KMS-11 (cell line): ENCODE results near the gene DNAH1.

Source experiments
- H2AFZ ChIP-seq: fragments of 200-600 bp; sonication (generic); 2 replicates; pipeline ENCODE4 v1.6.1; 2016; ENCODE audit warnings: antibody characterized with exemption, mixed run types, low read depth
- H3K27ac ChIP-seq: fragments of 200-600 bp; sonication (generic); 2 replicates; pipeline ENCODE4 v1.6.1; 2016; ENCODE audit warnings: mild to moderate bottlenecking, mixed run types
- H3K27me3 ChIP-seq: fragments of 200-600 bp; sonication (generic); 2 replicates; pipeline ENCODE4 v1.6.1; 2017; ENCODE audit warnings: mild to moderate bottlenecking, low read depth, mixed run types, moderate library complexity; ENCODE audit not compliant: insufficient read depth
- H3K36me3 ChIP-seq: fragments of 200-600 bp; sonication (generic); 2 replicates; pipeline ENCODE4 v1.6.1; 2017; ENCODE audit warnings: mild to moderate bottlenecking, mixed run types; ENCODE audit not compliant: insufficient read depth
- H3K4me1 ChIP-seq: fragments of 200-600 bp; sonication (generic); 2 replicates; pipeline ENCODE4 v1.6.1; 2016; ENCODE audit warnings: mild to moderate bottlenecking, low read depth, mixed run types; ENCODE audit not compliant: poor library complexity, severe bottlenecking
- H3K4me2 ChIP-seq: fragments of 200-600 bp; sonication (generic); 2 replicates; pipeline ENCODE4 v1.7.0; 2016; ENCODE audit warnings: mild to moderate bottlenecking, mixed run types
- H3K4me3 ChIP-seq: fragments of 200-600 bp; sonication (generic); IDR thresholded peaks from 2 replicates; pipeline ENCODE4 v1.6.1; 2017; ENCODE audit warnings: low read depth, low read length, mixed read lengths; ENCODE audit not compliant: insufficient read depth
- H3K79me2 ChIP-seq: fragments of 200-600 bp; sonication (generic); 2 replicates; pipeline ENCODE4 v1.6.1; 2016; ENCODE audit warnings: low read depth, mixed run types; ENCODE audit not compliant: insufficient read depth
- H3K9ac ChIP-seq: fragments of 200-600 bp; sonication (generic); 2 replicates; pipeline ENCODE4 v1.6.1; 2016; ENCODE audit warnings: mild to moderate bottlenecking, mixed run types
- H4K20me1 ChIP-seq: fragments of 200-600 bp; sonication (generic); 2 replicates; pipeline ENCODE4 v1.6.1; 2016; ENCODE audit warnings: mild to moderate bottlenecking, mixed run types; ENCODE audit not compliant: insufficient read depth
- TF ChIP-seq, protein P1 (sequence below): fragments of 200-600 bp; sonication (generic); conservative IDR thresholded peaks from 2 replicates; pipeline ENCODE4 v1.6.1; 2017; ENCODE audit warnings: low read depth, mild to moderate bottlenecking, antibody characterized with exemption, low read length, moderate library complexity, mixed read lengths

Gene DNAH1

DNA sequence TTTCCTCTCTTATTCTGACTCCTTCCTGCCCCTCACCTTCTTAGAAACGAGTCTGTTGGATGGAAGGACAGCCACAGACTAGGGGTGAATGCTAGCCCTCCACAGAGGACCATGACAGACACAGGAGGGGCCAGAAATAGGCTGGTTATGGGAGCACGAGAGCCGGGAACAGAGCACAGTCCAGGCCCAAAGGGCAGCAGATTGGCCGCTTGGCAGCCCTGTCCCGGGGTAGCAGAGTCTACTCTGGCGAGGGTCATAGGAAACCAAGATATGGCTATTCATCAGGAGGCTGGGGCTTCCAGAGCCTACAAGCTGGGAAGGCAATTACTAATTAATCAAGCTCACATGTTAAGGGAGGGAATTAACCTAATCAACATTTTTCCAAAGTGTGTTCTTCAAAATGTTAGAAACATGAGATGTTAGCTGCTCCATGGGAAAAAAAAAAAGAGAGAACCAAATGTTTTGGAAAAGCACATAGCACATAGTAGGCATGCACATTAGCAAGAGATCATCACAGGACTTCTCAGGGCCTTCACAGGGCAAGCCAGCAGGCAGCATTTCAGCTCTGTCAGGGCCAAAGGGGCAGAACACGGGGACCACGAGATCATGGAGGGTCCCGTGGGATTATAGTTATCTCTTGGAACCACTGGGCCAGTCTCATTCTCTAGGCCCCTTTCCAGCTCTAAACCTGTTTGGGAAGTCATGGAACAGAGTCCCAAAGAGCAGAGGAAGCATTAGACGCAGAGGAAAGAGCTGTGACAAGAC lies 115.5 kb downstream of the DNAH1 start:
- H3K4me2 ChIP-seq: no peak overlapping the region
- no peaks in the 10 kb centered on the region for H3K4me1 ChIP-seq
- no peaks in the 10 kb centered on the region for H4K20me1 ChIP-seq
- no peaks in the 10 kb centered on the region for H3K79me2 ChIP-seq
- no peaks in the 10 kb centered on the region for H3K36me3 ChIP-seq
- no peaks in the 10 kb centered on the region for H3K27me3 ChIP-seq
- H3K9ac ChIP-seq: no peak overlapping the region
- H2AFZ ChIP-seq: no peak overlapping the region
- TF ChIP-seq, protein P1, sequence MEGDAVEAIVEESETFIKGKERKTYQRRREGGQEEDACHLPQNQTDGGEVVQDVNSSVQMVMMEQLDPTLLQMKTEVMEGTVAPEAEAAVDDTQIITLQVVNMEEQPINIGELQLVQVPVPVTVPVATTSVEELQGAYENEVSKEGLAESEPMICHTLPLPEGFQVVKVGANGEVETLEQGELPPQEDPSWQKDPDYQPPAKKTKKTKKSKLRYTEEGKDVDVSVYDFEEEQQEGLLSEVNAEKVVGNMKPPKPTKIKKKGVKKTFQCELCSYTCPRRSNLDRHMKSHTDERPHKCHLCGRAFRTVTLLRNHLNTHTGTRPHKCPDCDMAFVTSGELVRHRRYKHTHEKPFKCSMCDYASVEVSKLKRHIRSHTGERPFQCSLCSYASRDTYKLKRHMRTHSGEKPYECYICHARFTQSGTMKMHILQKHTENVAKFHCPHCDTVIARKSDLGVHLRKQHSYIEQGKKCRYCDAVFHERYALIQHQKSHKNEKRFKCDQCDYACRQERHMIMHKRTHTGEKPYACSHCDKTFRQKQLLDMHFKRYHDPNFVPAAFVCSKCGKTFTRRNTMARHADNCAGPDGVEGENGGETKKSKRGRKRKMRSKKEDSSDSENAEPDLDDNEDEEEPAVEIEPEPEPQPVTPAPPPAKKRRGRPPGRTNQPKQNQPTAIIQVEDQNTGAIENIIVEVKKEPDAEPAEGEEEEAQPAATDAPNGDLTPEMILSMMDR: no peak
- H3K27ac ChIP-seq: no peak overlapping the region
- no peak overlapping the region for H3K4me3 ChIP-seq

DNA sequence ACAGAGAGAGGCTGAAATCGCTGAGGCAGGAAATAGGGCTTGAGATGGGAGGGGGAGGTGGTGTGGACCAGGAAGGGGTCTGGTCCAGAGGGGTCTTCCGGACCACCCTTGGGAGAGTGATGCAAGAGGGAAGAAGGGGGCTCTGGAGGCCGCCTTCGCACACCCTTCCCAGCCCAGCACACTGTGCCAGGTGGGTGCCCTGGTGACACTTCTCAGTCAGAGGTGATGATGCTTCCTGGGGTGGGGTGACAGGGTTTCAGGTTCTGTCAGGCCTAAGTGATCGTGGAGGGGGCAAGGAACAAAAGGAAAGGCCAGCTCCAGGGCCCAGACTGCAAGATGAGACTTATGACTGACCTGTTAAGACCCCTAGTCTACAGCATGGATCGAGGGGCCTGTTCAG lies 116.1 kb downstream of the DNAH1 start:
- Histone ChIP-seq H3K27me3 (no peaks in the 10 kb centered on the region), H2AFZ (no peak overlapping the region), H3K4me2 (no peak overlapping the region), H3K4me3 (no peak overlapping the region), H3K79me2 (no peaks in the 10 kb centered on the region), H3K4me1 (no peaks in the 10 kb centered on the region), H3K9ac (no peak overlapping the region), H3K27ac (no peak overlapping the region), H4K20me1 (no peaks in the 10 kb centered on the region), H3K36me3 (no peaks in the 10 kb centered on the region)
- TF ChIP-seq, protein P1: no peak

DNA sequence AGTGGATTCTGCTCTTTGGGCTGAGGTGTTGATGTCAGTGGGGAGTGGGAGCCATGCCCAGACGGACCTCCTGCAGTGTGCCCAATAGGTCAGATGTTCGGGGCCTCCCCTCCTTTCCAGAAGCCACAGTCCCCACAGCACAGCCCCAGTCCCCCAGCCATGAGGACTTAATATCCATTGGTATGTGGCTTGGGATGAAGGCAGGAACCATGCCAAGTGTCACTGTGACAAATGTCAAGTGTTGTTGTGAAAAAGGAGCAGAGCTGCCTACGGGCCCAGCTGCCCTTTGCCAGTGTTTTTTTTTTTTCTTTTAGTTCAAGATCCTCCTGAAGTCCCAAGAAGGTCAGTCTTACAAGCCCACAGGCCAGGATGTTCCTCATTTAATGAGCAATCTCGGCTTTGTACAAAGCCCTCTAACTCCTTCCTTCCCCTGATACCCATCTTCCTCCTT lies 116.6 kb downstream of the DNAH1 start:
- Histone ChIP-seq H3K4me1 (no peaks in the 10 kb centered on the region), H3K4me2 (no peak overlapping the region), H3K36me3 (no peaks in the 10 kb centered on the region), H3K9ac (no peak overlapping the region), H3K27me3 (no peaks in the 10 kb centered on the region), H3K27ac (no peak overlapping the region), H3K4me3 (no peak overlapping the region), H3K79me2 (no peaks in the 10 kb centered on the region), H4K20me1 (no peaks in the 10 kb centered on the region), H2AFZ (no peak overlapping the region)
- TF ChIP-seq, protein P1: no peak

DNA sequence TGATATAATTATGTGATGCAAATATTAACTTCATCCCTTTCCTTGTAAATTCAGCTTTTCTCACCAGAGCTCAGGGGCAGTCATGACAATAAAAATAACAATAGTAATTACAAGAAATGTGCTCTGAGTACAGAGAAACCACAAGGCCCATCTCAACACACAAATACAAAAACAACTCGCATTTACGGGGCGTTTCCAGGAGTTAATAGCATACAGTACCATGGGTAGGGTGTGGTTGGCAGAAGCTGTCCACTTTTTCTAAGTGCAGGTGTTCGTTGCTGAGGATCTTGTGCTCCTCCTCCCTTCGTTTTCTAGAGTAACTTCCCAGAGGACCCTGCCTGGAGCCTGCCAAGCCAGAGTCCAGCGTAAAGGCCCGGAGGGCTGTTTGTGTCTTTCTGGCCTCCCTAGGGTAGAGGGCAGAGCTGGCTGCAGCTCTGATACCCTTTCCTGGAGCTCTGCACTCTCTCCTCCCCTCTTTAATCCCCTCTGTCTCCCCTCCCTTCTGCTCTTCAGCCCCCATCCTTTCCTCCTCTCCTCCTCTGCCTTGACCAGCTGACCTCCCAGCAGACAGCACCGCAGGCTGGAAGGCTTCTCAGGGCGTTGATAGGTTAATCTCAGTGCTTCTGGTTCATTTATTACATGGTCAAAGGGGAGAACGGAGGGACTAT lies 117.3 kb downstream of the DNAH1 start:
- H3K4me1 ChIP-seq: no peaks in the 10 kb centered on the region
- no peak overlapping the region for H3K4me2 ChIP-seq
- no peaks in the 10 kb centered on the region for H3K36me3 ChIP-seq
- H4K20me1 ChIP-seq: no peaks in the 10 kb centered on the region
- TF ChIP-seq, protein P1: no peak
- H3K4me3 ChIP-seq: no peak overlapping the region
- no peaks in the 10 kb centered on the region for H3K79me2 ChIP-seq
- no peak overlapping the region for H3K27ac ChIP-seq
- H3K9ac ChIP-seq: no peak overlapping the region
- H3K27me3 ChIP-seq: no peaks in the 10 kb centered on the region
- H2AFZ ChIP-seq: no peak overlapping the region
